ENCODE data around the gene GUF1.
"Not testable (repeated sequence)": the region's sequence is repeated elsewhere in the genome, so short reads cannot be mapped to it uniquely, and the experiment has no call there.

The GUF1 gene

GRCh38 chr4:44713125-44713524, 34.9 kb downstream of the GUF1 start:
- Histone ChIP-seq H3K4me2 (ENCODE audit: low read length) (no peak overlapping the region), H3K9me3 (replicated peaks; ENCODE audit: low read length) (no peaks in the 10 kb centered on the region), H3K4me1 (ENCODE audit: control insufficient read depth, insufficient read depth, low read length) (no peaks in the 10 kb centered on the region), H3K36me3 (ENCODE audit: insufficient read depth, low read length) (peaks cover 5% of the 10 kb centered on the region), H3K9ac (ENCODE audit: low read depth, low read length) (no peak overlapping the region), H3K27me3 (ENCODE audit: control insufficient read depth, insufficient read depth, low read length) (no peaks in the 10 kb centered on the region), H3K4me3 (ENCODE audit: low read length) (no peak overlapping the region)

DNA sequence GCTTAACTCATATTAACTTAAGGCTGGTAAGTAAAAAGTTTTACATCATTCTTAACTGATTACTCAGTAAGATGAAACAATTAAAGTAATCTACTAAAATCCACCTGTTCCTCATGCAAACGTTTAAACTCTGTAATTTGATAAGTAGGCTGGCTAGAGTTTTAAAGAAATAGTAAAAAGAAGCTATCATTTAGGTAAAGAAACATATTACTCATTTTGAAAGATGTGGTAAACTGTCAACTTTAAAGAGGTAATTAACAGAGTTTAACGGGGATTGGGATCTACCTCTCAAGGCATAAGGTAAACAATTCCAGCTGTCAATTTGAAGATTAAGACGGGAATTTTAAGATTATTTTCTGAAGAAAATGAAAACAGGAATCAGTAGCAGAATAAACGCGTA, 38.4 kb downstream of the GUF1 start:
- Histone ChIP-seq H3K4me2 (ENCODE audit: low read length) (no peak overlapping the region), H3K9ac (ENCODE audit: low read depth, low read length) (no peak overlapping the region), H3K27me3 (ENCODE audit: control insufficient read depth, insufficient read depth, low read length) (no peaks in the 10 kb centered on the region), H3K4me3 (ENCODE audit: low read length) (no peak overlapping the region), H3K4me1 (ENCODE audit: control insufficient read depth, insufficient read depth, low read length) (no peaks in the 10 kb centered on the region), H3K36me3 (ENCODE audit: insufficient read depth, low read length) (no peaks in the 10 kb centered on the region), H3K9me3 (replicated peaks; ENCODE audit: low read length) (no peaks in the 10 kb centered on the region)

DNA sequence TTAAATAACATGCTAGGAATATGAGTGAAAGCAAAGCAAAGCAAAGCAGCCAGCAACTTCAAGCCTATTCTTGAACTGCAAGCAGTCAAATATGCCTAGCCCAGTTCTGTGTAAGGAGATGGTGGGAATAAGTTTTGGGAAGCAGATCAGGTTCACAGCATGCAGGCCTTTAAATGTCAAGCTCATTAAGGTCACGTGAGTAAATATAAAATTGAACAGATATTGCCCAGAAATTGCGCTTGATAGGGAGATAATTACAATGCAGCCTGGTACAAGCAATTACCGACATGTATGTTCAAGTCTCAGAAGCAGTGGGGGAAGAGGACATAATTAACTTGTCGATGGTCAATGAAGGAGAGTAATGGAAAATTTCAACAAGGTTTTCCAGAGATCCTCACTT, 42.2 kb downstream of the GUF1 start:
- Histone ChIP-seq H3K9me3 (replicated peaks; ENCODE audit: low read length) (no peaks in the 10 kb centered on the region), H3K4me2 (ENCODE audit: low read length) (no peak overlapping the region), H3K4me3 (ENCODE audit: low read length) (no peak overlapping the region), H3K36me3 (ENCODE audit: insufficient read depth, low read length) (no peaks in the 10 kb centered on the region), H3K4me1 (ENCODE audit: control insufficient read depth, insufficient read depth, low read length) (no peaks in the 10 kb centered on the region), H3K27me3 (ENCODE audit: control insufficient read depth, insufficient read depth, low read length) (no peaks in the 10 kb centered on the region), H3K9ac (ENCODE audit: low read depth, low read length) (no peak overlapping the region)

DNA sequence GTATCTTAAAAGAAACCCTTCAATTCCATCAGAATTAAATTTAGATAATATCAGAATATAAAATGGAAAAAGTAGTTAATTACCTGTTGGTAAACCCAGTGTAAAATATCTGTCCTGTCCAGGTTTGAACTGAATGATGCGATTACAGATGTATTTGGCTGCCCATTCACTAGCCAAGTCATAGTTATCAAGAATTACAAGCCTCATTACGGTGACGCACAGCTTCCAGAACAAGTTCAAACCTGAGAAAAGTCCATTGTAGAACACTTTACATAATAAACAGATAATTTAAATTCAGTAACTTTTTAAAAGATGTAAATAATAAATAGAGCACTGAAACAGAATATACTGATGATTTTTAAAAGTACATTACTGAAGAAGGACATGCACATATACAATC, 43.8 kb downstream of the GUF1 start:
- Histone ChIP-seq H3K36me3 (ENCODE audit: insufficient read depth, low read length) (no peaks in the 10 kb centered on the region), H3K4me1 (ENCODE audit: control insufficient read depth, insufficient read depth, low read length) (peaks cover 3% of the 10 kb centered on the region), H3K4me2 (ENCODE audit: low read length) (no peak overlapping the region), H3K9ac (ENCODE audit: low read depth, low read length) (no peak overlapping the region), H3K4me3 (ENCODE audit: low read length) (no peak overlapping the region), H3K27me3 (ENCODE audit: control insufficient read depth, insufficient read depth, low read length) (no peaks in the 10 kb centered on the region), H3K9me3 (replicated peaks; ENCODE audit: low read length) (no peaks in the 10 kb centered on the region)

DNA sequence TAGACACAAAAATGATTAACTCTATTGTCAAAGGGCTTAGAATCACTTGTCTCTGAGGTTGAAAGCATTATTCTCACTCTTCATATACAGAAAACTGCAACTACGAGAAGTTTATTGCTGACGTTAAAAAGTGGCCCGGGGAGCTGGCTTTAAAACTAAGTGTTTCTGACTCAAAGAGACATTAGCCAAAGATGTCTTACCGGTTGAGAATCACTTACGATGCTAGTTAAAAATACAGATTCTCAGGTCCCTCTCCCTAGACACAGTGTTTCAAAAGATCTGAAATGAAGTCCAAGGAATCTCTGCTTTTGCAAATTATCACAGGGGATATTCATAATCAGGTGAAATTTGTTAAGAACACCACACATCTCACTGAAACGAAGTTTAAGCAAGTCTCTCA, 46.9 kb downstream of the GUF1 start:
- Histone ChIP-seq H3K36me3 (ENCODE audit: insufficient read depth, low read length) (no peaks in the 10 kb centered on the region), H3K9me3 (replicated peaks; ENCODE audit: low read length) (no peaks in the 10 kb centered on the region), H3K9ac (ENCODE audit: low read depth, low read length) (peak overlapping the region; percentile 86), H3K4me3 (ENCODE audit: low read length) (peak overlapping the region; percentile 76), H3K4me1 (ENCODE audit: control insufficient read depth, insufficient read depth, low read length) (peaks cover 4% of the 10 kb centered on the region), H3K27me3 (ENCODE audit: control insufficient read depth, insufficient read depth, low read length) (no peaks in the 10 kb centered on the region), H3K4me2 (ENCODE audit: low read length) (peak overlapping the region; percentile 92)

GRCh38 chr4:44725726-44726037, 47.5 kb downstream of the GUF1 start:
- peak overlapping the region; percentile 76 for H3K4me3 ChIP-seq (ENCODE audit: low read length)
- H3K4me1 ChIP-seq (ENCODE audit: control insufficient read depth, insufficient read depth, low read length), result peaks cover 4% of the 10 kb centered on the region
- H3K9ac ChIP-seq (ENCODE audit: low read depth, low read length), result peak overlapping the region; percentile 86
- peak overlapping the region; percentile 92 for H3K4me2 ChIP-seq (ENCODE audit: low read length)
- H3K27me3 ChIP-seq (ENCODE audit: control insufficient read depth, insufficient read depth, low read length), result no peaks in the 10 kb centered on the region
- H3K9me3 ChIP-seq (replicated peaks; ENCODE audit: low read length), result no peaks in the 10 kb centered on the region
- no peaks in the 10 kb centered on the region for H3K36me3 ChIP-seq (ENCODE audit: insufficient read depth, low read length)

DNA sequence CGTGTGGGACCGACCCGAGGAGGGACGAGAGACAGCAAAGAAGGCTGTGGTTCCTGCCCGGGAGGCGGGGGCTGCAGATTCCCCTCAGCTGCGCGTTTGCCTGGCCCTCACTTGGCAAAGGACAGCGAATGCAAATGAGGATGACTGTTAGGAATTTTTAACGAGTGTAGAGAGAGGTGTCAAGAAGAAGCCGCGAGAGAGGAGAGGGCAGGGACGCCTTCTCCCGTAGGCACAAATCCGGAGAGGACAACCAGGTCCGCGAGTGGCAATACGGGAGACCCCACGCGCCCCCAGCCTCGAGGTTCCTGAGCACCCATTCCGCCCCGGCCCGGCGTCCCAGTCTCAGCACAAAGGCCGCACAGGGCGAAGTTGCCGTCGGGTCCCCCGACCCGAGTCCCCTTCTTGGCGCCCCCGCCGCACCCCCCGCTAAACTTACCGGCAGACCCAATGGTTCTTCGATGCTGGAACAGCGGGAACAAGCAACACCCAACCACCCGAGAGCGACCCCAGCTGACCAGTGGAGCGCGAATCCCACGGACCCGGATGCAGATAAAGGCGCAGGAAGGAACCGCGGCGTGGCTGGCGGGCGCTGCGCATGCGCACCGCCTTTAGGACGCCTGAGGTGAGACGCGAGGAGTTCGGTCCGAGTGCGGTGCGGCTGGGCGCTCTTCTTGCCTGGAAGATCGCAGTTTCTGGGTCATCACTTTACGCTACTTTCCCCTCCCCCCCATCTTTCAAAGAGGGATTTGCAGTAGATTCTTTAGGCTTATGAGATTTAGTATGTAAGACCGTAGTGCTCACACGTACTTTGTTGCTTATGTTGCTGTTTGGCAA, 48.0 kb downstream of the GUF1 start, which contains the start of gene GNPDA2:
Gene GNPDA2, minus strand, starts transcription at position 519 of the 834 bp plus-strand sequence. CDS start 4,349 bp downstream, outside the sequence.
- Histone ChIP-seq H3K9me3 (replicated peaks; ENCODE audit: low read length) (no peaks in the 10 kb centered on the region), H3K36me3 (ENCODE audit: insufficient read depth, low read length) (no peaks in the 10 kb centered on the region), H3K4me1 (ENCODE audit: control insufficient read depth, insufficient read depth, low read length) (peaks cover 4% of the 10 kb centered on the region), H3K4me3 (ENCODE audit: low read length) (peak within 1 kb of the TSS; percentile 76), H3K4me2 (ENCODE audit: low read length) (peak within 1 kb of the TSS; percentile 92), H3K9ac (ENCODE audit: low read depth, low read length) (peak within 1 kb of the TSS; percentile 86), H3K27me3 (ENCODE audit: control insufficient read depth, insufficient read depth, low read length) (no peaks in the 10 kb centered on the region)

- no peak overlapping the region for H3K4me2 ChIP-seq (ENCODE audit: low read length)
- no peaks in the 10 kb centered on the region for H3K36me3 ChIP-seq (ENCODE audit: insufficient read depth, low read length)
- no peaks in the 10 kb centered on the region for H3K27me3 ChIP-seq (ENCODE audit: control insufficient read depth, insufficient read depth, low read length)
- H3K9ac ChIP-seq (ENCODE audit: low read depth, low read length), result no peak overlapping the region
- no peaks in the 10 kb centered on the region for H3K9me3 ChIP-seq (replicated peaks; ENCODE audit: low read length)
- H3K4me1 ChIP-seq (ENCODE audit: control insufficient read depth, insufficient read depth, low read length), result peaks cover 4% of the 10 kb centered on the region
- no peak overlapping the region for H3K4me3 ChIP-seq (ENCODE audit: low read length)
Observed at GRCh38 chr4:44727471-44727870, 49.3 kb downstream of the GUF1 start.

GRCh38 chr4:44728694-44729093, 50.5 kb downstream of the GUF1 start:
- H3K27me3 ChIP-seq (ENCODE audit: control insufficient read depth, insufficient read depth, low read length), result not testable (repeated sequence)

GRCh38 chr4:44736900-44737299, 58.7 kb downstream of the GUF1 start:
- Histone ChIP-seq H3K9ac (ENCODE audit: low read depth, low read length) (no peak overlapping the region), H3K9me3 (replicated peaks; ENCODE audit: low read length) (no peaks in the 10 kb centered on the region), H3K4me3 (ENCODE audit: low read length) (no peak overlapping the region), H3K27me3 (ENCODE audit: control insufficient read depth, insufficient read depth, low read length) (peaks cover 2% of the 10 kb centered on the region), H3K4me2 (ENCODE audit: low read length) (no peak overlapping the region), H3K4me1 (ENCODE audit: control insufficient read depth, insufficient read depth, low read length) (no peaks in the 10 kb centered on the region), H3K36me3 (ENCODE audit: insufficient read depth, low read length) (no peaks in the 10 kb centered on the region)

More at GRCh38 chr4:44728694-44729093, 50.5 kb downstream of the GUF1 start:
- not testable (repeated sequence) for H3K9ac ChIP-seq (ENCODE audit: low read depth, low read length); H3K9me3 ChIP-seq (replicated peaks; ENCODE audit: low read length); H3K4me3 ChIP-seq (ENCODE audit: low read length); H3K4me1 ChIP-seq (ENCODE audit: control insufficient read depth, insufficient read depth, low read length); H3K36me3 ChIP-seq (ENCODE audit: insufficient read depth, low read length); H3K4me2 ChIP-seq (ENCODE audit: low read length)

GRCh38 chr4:44738615-44739014, 60.4 kb downstream of the GUF1 start:
- Histone ChIP-seq H3K4me2 (ENCODE audit: low read length) (no peak overlapping the region), H3K36me3 (ENCODE audit: insufficient read depth, low read length) (no peaks in the 10 kb centered on the region), H3K9ac (ENCODE audit: low read depth, low read length) (no peak overlapping the region), H3K4me1 (ENCODE audit: control insufficient read depth, insufficient read depth, low read length) (no peaks in the 10 kb centered on the region), H3K27me3 (ENCODE audit: control insufficient read depth, insufficient read depth, low read length) (peaks cover 2% of the 10 kb centered on the region), H3K4me3 (ENCODE audit: low read length) (no peak overlapping the region), H3K9me3 (replicated peaks; ENCODE audit: low read length) (no peaks in the 10 kb centered on the region)

DNA sequence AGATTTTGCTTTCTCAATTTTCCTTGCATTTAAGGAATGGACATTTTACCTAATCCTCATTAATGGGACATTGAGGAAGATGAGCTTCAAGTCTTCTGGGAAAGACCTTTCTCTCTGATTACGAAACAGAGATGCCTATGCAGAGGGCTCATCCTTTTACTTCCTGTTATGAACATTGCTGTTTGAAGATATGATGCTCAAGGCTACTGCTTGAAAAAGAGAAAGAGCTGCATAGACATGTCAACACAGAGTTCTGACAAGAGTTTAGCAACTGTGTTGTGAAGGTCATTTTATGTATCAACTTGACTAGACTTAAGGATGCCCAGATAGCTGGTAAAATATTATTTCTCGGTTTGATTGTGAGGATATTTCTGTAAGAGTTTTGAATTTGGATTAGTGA, 62.0 kb downstream of the GUF1 start:
- Histone ChIP-seq H3K9ac (ENCODE audit: low read depth, low read length) (no peak overlapping the region), H3K9me3 (replicated peaks; ENCODE audit: low read length) (no peaks in the 10 kb centered on the region), H3K4me1 (ENCODE audit: control insufficient read depth, insufficient read depth, low read length) (no peaks in the 10 kb centered on the region), H3K27me3 (ENCODE audit: control insufficient read depth, insufficient read depth, low read length) (peaks cover 2% of the 10 kb centered on the region), H3K4me2 (ENCODE audit: low read length) (no peak overlapping the region), H3K36me3 (ENCODE audit: insufficient read depth, low read length) (no peaks in the 10 kb centered on the region), H3K4me3 (ENCODE audit: low read length) (no peak overlapping the region)
